Esophagus squamous epithelium (tissue), 5 donors: ENCODE data around the gene FAT4. TPM values are rescaled to one million over a fixed set of nuclear protein-coding genes. Genes with fewer than 3 reads are reported as not detected.

Experiments used
- DNase-seq: peaks from one replicate; lab custom pipeline; 2025; lab: John Stamatoyannopoulos, UW
- H3K27ac ChIP-seq, 4 donors: fragments of 200-600 bp; sonication (generic); one replicate each; pipeline ENCODE4 v1.5.1; 2016 to 2019; ENCODE audit warnings: mild to moderate bottlenecking in 1 of 4
- H3K27me3 ChIP-seq, 4 donors: fragments of 200-600 bp; sonication (generic); 1 replicate in 3 of 4; 2 replicates in 1 of 4; pipeline versions ENCODE4 v1.5.1 to v1.6.0; 2017 to 2021; ENCODE audit warnings: antibody characterized with exemption in 1 of 4
- H3K36me3 ChIP-seq, 3 donors: fragments of 200-600 bp; sonication (generic); one replicate each; pipeline ENCODE4 v1.5.1; 2016 to 2019
- H3K4me1 ChIP-seq, 3 donors: fragments of 200-600 bp; sonication (generic); one replicate each; pipeline ENCODE4 v1.5.1; 2017 to 2019
- H3K4me3 ChIP-seq, 4 donors: fragments of 200-600 bp; sonication (generic); 1 replicate in 3 of 4; 2 replicates in 1 of 4; pipeline ENCODE4 v1.5.1; 2016 to 2019; ENCODE audit warnings: mild to moderate bottlenecking in 2 of 4, moderate library complexity in 1 of 4
- H3K9me3 ChIP-seq, 3 donors: fragments of 200-600 bp; sonication (generic); one replicate each; pipeline ENCODE4 v1.5.1; 2016 to 2019
- CTCF ChIP-seq, 6 experiments: fragments of 450-650 bp in 4 of 6; fragments of 200-600 bp in 2 of 6; sonication (generic) in 2 of 6; IDR thresholded peaks; one replicate each; pipeline ENCODE4 v1.5.1; 2016 to 2019; ENCODE audit warnings: antibody characterized with exemption in 6 of 6, mild to moderate bottlenecking in 4 of 6, moderate library complexity in 4 of 6
- POLR2A ChIP-seq, 4 donors: fragments of 450-650 bp; IDR thresholded peaks; one replicate each; pipeline ENCODE4 v1.6.1; 2017; ENCODE audit warnings: antibody characterized with exemption in 4 of 4, mild to moderate bottlenecking in 4 of 4, moderate library complexity in 3 of 4
- WGBS, 2 donors: methylation state at CpG; one replicate each; pipeline ENCODE4 v1.1.5; 2018; 5-methylcytosine and 5-hydroxymethylcytosine counted together
- intact Hi-C: fragments of 100-400 bp; cut with DNase I; formaldehyde crosslinking; loops from one replicate; pipeline ENCODE4 v1.15.0; 2022
- total RNA-seq, 4 donors: library from RNA; depleted of rRNA; stranded (reverse); fragments of >200 nt; gene quantifications; one replicate each; pipeline ENCODE4 v1.1.0, GENCODE V29; 2016
- donor health status: DM: yes; HTN: yes; CAD: no.

FAT4 gene
- total RNA-seq, 4 donors from 2014 or later: 0.61 to 18.5 (median 2.8) TPM

GRCh38 chr4:125311503-125311902 lies 3.3 kb upstream of the FAT4 start:
- intact Hi-C loops: loop anchor here (10.0 kb wide), 1 partner anchor 423 kb away; no protein-coding TSS in a partner anchor
- Histone ChIP-seq H3K4me1 (peaks cover 0 to 30% (median 7%) of the 10 kb centered on the region in 3 donors), H3K27ac (no peak overlapping the region), H3K27me3 (peaks cover 0 to 30% (median 0%) of the 10 kb centered on the region in 4 donors), H3K36me3 (no peaks in the 10 kb centered on the region), H3K4me3 (no peak overlapping the region), H3K9me3 (no peaks in the 10 kb centered on the region)
- 39 to 50% methylated on average over 2 of the region's 2 CpGs for WGBS, 2 donors
- TF ChIP-seq CTCF (IDR thresholded peaks at IDR 0.05): no peak
- no peak for TF ChIP-seq POLR2A (IDR thresholded peaks at IDR 0.05)
- no peak for DNase-seq

- Histone ChIP-seq H3K36me3 (no peaks in the 10 kb centered on the region), H3K4me3 (peak overlapping the region in 1 of 4 donors; percentile 74), H3K27ac (peak overlapping the region in 1 of 4 donors; percentile 87), H3K4me1 (peaks cover 9 to 50% (median 22%) of the 10 kb centered on the region in 3 donors), H3K9me3 (no peaks in the 10 kb centered on the region), H3K27me3 (peaks cover 0 to 50% (median 0%) of the 10 kb centered on the region in 4 donors)
- TF ChIP-seq CTCF (IDR thresholded peaks at IDR 0.05): peak; percentile 31 to 83 (median 73)
- TF ChIP-seq POLR2A (IDR thresholded peaks at IDR 0.05): no peak
- WGBS, 2 donors: 1 to 3% methylated on average over 7 of the region's 7 CpGs
- no peak for DNase-seq
- intact Hi-C loops: loop anchor here (10.0 kb wide), 1 partner anchor 421 kb away; no protein-coding TSS in a partner anchor
Observed at GRCh38 chr4:125313497-125313896, 1.3 kb upstream of the FAT4 start.

GRCh38 chr4:125313989-125314667 lies 627 bp upstream of the FAT4 start:
- H3K9me3 ChIP-seq: no peaks in the 10 kb centered on the region
- H3K4me3 ChIP-seq: peak overlapping the region; percentile 51 to 78 (median 72)
- no peaks in the 10 kb centered on the region for H3K36me3 ChIP-seq
- WGBS, 2 donors: 8 to 10% methylated on average over 6 to 7 of the region's 7 CpGs
- no peak for DNase-seq
- peak overlapping the region in 3 of 4 donors; percentile 76 to 92 (median 87) for H3K27ac ChIP-seq
- H3K27me3 ChIP-seq: peaks cover 0 to 54% (median 0%) of the 10 kb centered on the region in 4 donors
- TF ChIP-seq CTCF (IDR thresholded peaks at IDR 0.05) (no peak), POLR2A (IDR thresholded peaks at IDR 0.05) (no peak)
- peaks cover 9 to 57% (median 23%) of the 10 kb centered on the region in 3 donors for H3K4me1 ChIP-seq
- intact Hi-C loops: loop anchor here (10.0 kb wide), 1 partner anchor 421 kb away; no protein-coding TSS in a partner anchor

GRCh38 chr4:125315576-125316400 lies 1.0 kb downstream of the FAT4 start:
- peaks cover 0 to 57% (median 0%) of the 10 kb centered on the region in 4 donors for H3K27me3 ChIP-seq
- intact Hi-C loops: loop anchor here (10.0 kb wide), 1 partner anchor 419 kb away; no protein-coding TSS in a partner anchor
- no peaks in the 10 kb centered on the region for H3K9me3 ChIP-seq
- H3K36me3 ChIP-seq: no peaks in the 10 kb centered on the region
- peak overlapping the region; percentile 51 to 78 (median 72) for H3K4me3 ChIP-seq
- no peak for DNase-seq
- peaks cover 9 to 70% (median 23%) of the 10 kb centered on the region in 3 donors for H3K4me1 ChIP-seq
- 0 to 2% methylated on average over 30 to 31 of the region's 51 CpGs for WGBS, 2 donors
- peak in 2 of 6 experiments; percentile 8 to 15 for TF ChIP-seq CTCF (IDR thresholded peaks at IDR 0.05)
- TF ChIP-seq POLR2A (IDR thresholded peaks at IDR 0.05): no peak
- H3K27ac ChIP-seq: peak overlapping the region; percentile 76 to 93 (median 90)
